IMR-90 (cell line): ENCODE results near the gene FAM81A. TPM values are rescaled to one million over a fixed set of nuclear protein-coding genes. Genes with fewer than 3 reads are reported as not detected.

ENCODE experiments used
- ATAC-seq: fragments of 200-7000 bp; cut with Tn5 transposase; 2 replicates; pipeline ENCODE4 v1.9.1; 2020; ENCODE audit warnings: low read depth, mild to moderate bottlenecking, moderate library complexity
- BruUV-seq: library from RNA; stranded (reverse); fragments of 400-500 nt; replicated peaks from 2 replicates; lab custom pipeline; 2021; lab: Mats Ljungman, UMichigan
- CTCF ChIA-PET: fragments of 300-600 bp; formaldehyde crosslinking; extraction: SDS; loops from one replicate; lab custom pipeline; 2021; ENCODE audit warnings: antibody characterized with exemption; lab: Yijun Ruan, JAX
- POLR2A ChIA-PET: fragments of 300-600 bp; sonication (Branson Sonifier 250); formaldehyde crosslinking; loops from one replicate; lab custom pipeline; 2022; ENCODE audit warnings: antibody characterized with exemption; ENCODE audit not compliant: unreplicated experiment; lab: Charles Lee
- DNase-seq: peaks from one replicate; pipeline ENCODE4 v3.0.0; 2013
- H2AFZ ChIP-seq: replicated peaks from 2 replicates; pipeline ENCODE3; 2013; ENCODE audit warnings: low read length, mild to moderate bottlenecking; ENCODE audit not compliant: poor library complexity
- H2AK5ac ChIP-seq: 2 replicates; pipeline ENCODE4 v1.6.1; 2013; ENCODE audit warnings: low read depth, low read length, inconsistent platforms
- H2AK9ac ChIP-seq: replicated peaks from 2 replicates; pipeline ENCODE3; 2013; ENCODE audit warnings: mild to moderate bottlenecking, low read depth, low read length, moderate library complexity; ENCODE audit not compliant: poor library complexity
- H2BK120ac ChIP-seq: 2 replicates; pipeline ENCODE4 v1.6.1; 2013; ENCODE audit warnings: low read depth, low read length, inconsistent platforms
- H2BK15ac ChIP-seq: 3 replicates; pipeline ENCODE4 v1.6.1; 2013; ENCODE audit warnings: low read depth, low read length, inconsistent platforms
- H2BK20ac ChIP-seq: 2 replicates; pipeline ENCODE4 v1.6.1; 2013; ENCODE audit warnings: low read depth, mild to moderate bottlenecking, inconsistent platforms, low read length, moderate library complexity
- H2BK5ac ChIP-seq: 2 replicates; pipeline ENCODE4 v1.6.1; 2013; ENCODE audit warnings: mild to moderate bottlenecking, low read depth, low read length, inconsistent platforms; ENCODE audit not compliant: poor library complexity, severe bottlenecking
- H3K14ac ChIP-seq: replicated peaks from 2 replicates; pipeline ENCODE4 v1.6.1; 2013; ENCODE audit warnings: low read depth, low read length, inconsistent platforms
- H3K18ac ChIP-seq: 2 replicates; pipeline ENCODE4 v1.6.1; 2013; ENCODE audit warnings: low read depth, low read length, control low read depth
- H3K23ac ChIP-seq: 2 replicates; pipeline ENCODE4 v1.6.1; 2013; ENCODE audit warnings: low read depth, low read length, inconsistent platforms
- H3K27ac ChIP-seq: 2 replicates; pipeline ENCODE4 v1.5.1; 2013; ENCODE audit warnings: mild to moderate bottlenecking, control low read depth, low read length; ENCODE audit not compliant: insufficient read depth
- H3K27me3 ChIP-seq: 2 replicates; pipeline ENCODE4 v1.6.1; 2013; ENCODE audit warnings: low read length; ENCODE audit not compliant: control insufficient read depth, insufficient read depth
- H3K36me3 ChIP-seq: 2 replicates; pipeline ENCODE4 v1.6.1; 2013; ENCODE audit warnings: low read length, mixed read lengths; ENCODE audit not compliant: control insufficient read depth, insufficient read depth
- H3K4ac ChIP-seq: 2 replicates; pipeline ENCODE4 v1.6.1; 2013; ENCODE audit warnings: low read depth, low read length, inconsistent platforms
- H3K4me1 ChIP-seq: 2 replicates; pipeline ENCODE4 v1.6.1; 2013; ENCODE audit warnings: low read length, mixed read lengths; ENCODE audit not compliant: control insufficient read depth, insufficient read depth
- H3K4me2 ChIP-seq: 2 replicates; pipeline ENCODE4 v1.6.1; 2013; ENCODE audit warnings: low read depth, mild to moderate bottlenecking, control low read depth, low read length, moderate library complexity
- H3K4me3 ChIP-seq: 2 replicates; pipeline ENCODE4 v1.5.1; 2013; ENCODE audit warnings: low read depth, mild to moderate bottlenecking, control low read depth, low read length, moderate library complexity; ENCODE audit not compliant: insufficient read depth
- H3K56ac ChIP-seq: 2 replicates; pipeline ENCODE4 v1.6.1; 2013; ENCODE audit warnings: low read length, inconsistent platforms; ENCODE audit not compliant: insufficient read depth; ENCODE audit errors: extremely low read depth
- H3K79me1 ChIP-seq, 2 experiments: 2 replicates each; pipeline ENCODE4 v1.6.1; 2013; ENCODE audit warnings: low read length in 2 of 2, inconsistent platforms in 1 of 2, low read depth in 1 of 2
- H3K9ac ChIP-seq: 2 replicates; pipeline ENCODE4 v1.6.1; 2013; ENCODE audit warnings: low read depth, low read length, control low read depth
- H3K9me1 ChIP-seq: 2 replicates; pipeline ENCODE4 v1.6.1; 2013; ENCODE audit warnings: low read length, inconsistent platforms; ENCODE audit not compliant: insufficient read depth
- H3K9me3 ChIP-seq: 2 replicates; pipeline ENCODE4 v1.6.1; 2013; ENCODE audit warnings: low read length; ENCODE audit not compliant: control insufficient read depth, insufficient read depth
- H4K20me1 ChIP-seq: 2 replicates; pipeline ENCODE4 v1.6.1; 2013; ENCODE audit warnings: low read length, inconsistent platforms; ENCODE audit not compliant: insufficient read depth
- H4K5ac ChIP-seq: 2 replicates; pipeline ENCODE4 v1.6.1; 2013; ENCODE audit warnings: mild to moderate bottlenecking, low read depth, low read length, control low read depth
- H4K8ac ChIP-seq, 2 experiments: 2 replicates each; pipeline ENCODE4 v1.6.1; 2013; ENCODE audit warnings: low read depth in 2 of 2, low read length in 2 of 2, control low read depth in 1 of 2, inconsistent platforms in 1 of 2
- H4K91ac ChIP-seq: 2 replicates; pipeline ENCODE4 v1.6.1; 2013; ENCODE audit warnings: low read depth, low read length, inconsistent platforms; ENCODE audit not compliant: insufficient read depth
- BHLHE40 ChIP-seq: fragments of 150-350 bp; IDR thresholded peaks from 2 replicates; pipeline ENCODE4 v1.6.1; 2016; ENCODE audit warnings: mild to moderate bottlenecking, low read depth, low read length
- CEBPB ChIP-seq: IDR thresholded peaks from 2 replicates; pipeline ENCODE4 v1.6.1; 2012; ENCODE audit warnings: low read depth, low read length, improper control_type of control experiment
- CHD1 ChIP-seq: IDR thresholded peaks from 2 replicates; pipeline ENCODE4 v1.6.1; 2012; ENCODE audit warnings: low read depth, low read length, improper control_type of control experiment
- CTCF ChIP-seq: conservative IDR thresholded peaks from 2 replicates; pipeline ENCODE4 v1.5.1; 2012; ENCODE audit warnings: mild to moderate bottlenecking, low read depth, low read length, improper control_type of control experiment
- ELK1 ChIP-seq: fragments of 150-350 bp; IDR thresholded peaks from 2 replicates; pipeline ENCODE4 v1.6.1; 2016; ENCODE audit warnings: low read depth, mild to moderate bottlenecking, low read length, moderate library complexity, borderline replicate concordance
- FOS ChIP-seq: fragments of 150-350 bp; IDR thresholded peaks from 2 replicates; pipeline ENCODE4 v1.6.1; 2016; ENCODE audit warnings: low read depth, low read length
- MAFK ChIP-seq: IDR thresholded peaks from 2 replicates; pipeline ENCODE4 v1.6.1; 2012; ENCODE audit warnings: low read depth, low read length, improper control_type of control experiment
- MAZ ChIP-seq: IDR thresholded peaks from 2 replicates; pipeline ENCODE4 v1.6.1; 2012; ENCODE audit warnings: low read depth, mild to moderate bottlenecking, low read length, improper control_type of control experiment, moderate library complexity, borderline replicate concordance
- MXI1 ChIP-seq: IDR thresholded peaks from 2 replicates; pipeline ENCODE4 v1.6.1; 2012; ENCODE audit warnings: low read depth, mild to moderate bottlenecking, low read length, moderate library complexity, borderline replicate concordance
- NFE2L2 ChIP-seq: fragments of 150-350 bp; IDR thresholded peaks from 2 replicates; pipeline ENCODE4 v1.6.1; 2016; ENCODE audit warnings: low read depth, mild to moderate bottlenecking, low read length
- POLR2A ChIP-seq: IDR thresholded peaks from 2 replicates; pipeline ENCODE4 v1.6.1; 2012; ENCODE audit warnings: mild to moderate bottlenecking, low read depth, low read length
- RAD21 ChIP-seq: IDR thresholded peaks from 2 replicates; pipeline ENCODE4 v1.6.1; 2012; ENCODE audit warnings: low read length, improper control_type of control experiment
- RCOR1 ChIP-seq: IDR thresholded peaks from 2 replicates; pipeline ENCODE4 v1.6.1; 2012; ENCODE audit warnings: mild to moderate bottlenecking, low read length, improper control_type of control experiment; ENCODE audit not compliant: insufficient replicate concordance
- SMC3 ChIP-seq: fragments of 150-350 bp; IDR thresholded peaks from 2 replicates; pipeline ENCODE4 v1.6.1; 2016; ENCODE audit warnings: low read depth, mild to moderate bottlenecking, antibody characterized with exemption, low read length, moderate library complexity
- USF2 ChIP-seq: fragments of 150-350 bp; IDR thresholded peaks from 2 replicates; pipeline ENCODE4 v1.6.1; 2017; ENCODE audit warnings: mild to moderate bottlenecking, antibody characterized with exemption, low read length, low read depth
- WGBS, 2 experiments: methylation state at CpG; one replicate each; pipeline versions ENCODE4 v1.1.5 to v1.1.7; 2013; ENCODE audit warnings: missing lambda C conversion rate in 2 of 2; ENCODE audit not compliant: insufficient read length in 1 of 2; ENCODE audit errors: extremely low coverage in 2 of 2; 5-methylcytosine and 5-hydroxymethylcytosine counted together
- dilution Hi-C: fragments of 300-500 bp; cut with HindIII; formaldehyde crosslinking; loops from one replicate; pipeline ENCODE4 v1.14.3; 2018; ENCODE audit warnings: low sequenced_read_pairs; ENCODE audit not compliant: unreplicated experiment
- in situ Hi-C: fragments of 300-500 bp; cut with MboI; formaldehyde crosslinking; loops from 3 replicates; pipeline ENCODE4 v1.14.3; 2019; ENCODE audit warnings: low sequenced_read_pairs, inconsistent platforms, mixed read lengths
- intact Hi-C: fragments of 100-400 bp; cut with micrococcal nuclease; formaldehyde crosslinking; loops from 2 replicates; pipeline ENCODE4 v1.10.0; 2022
- polyA plus RNA-seq, 3 experiments: library from polyadenylated mRNA; depleted of rRNA; stranded (reverse); fragments of >200 nt; gene quantifications; 2 replicates each; pipeline ENCODE4 v1.2.3, GENCODE V29; 2012; ENCODE audit warnings: low replicate concordance in 1 of 3
- total RNA-seq: library from RNA; depleted of rRNA; stranded (reverse); fragments of >200 nt; gene quantifications from 2 replicates; pipeline ENCODE4 v1.2.3, GENCODE V29; 2012

The FAM81A gene
- total and polyA plus RNA-seq, 2 of the 4 experiments (the other 2 are of a cell fraction), result not detected

GRCh38 chr15:59545573-59545972 is 107.6 kb downstream of the FAM81A start:
- intact Hi-C loops (no loop called here), in situ Hi-C loops (no loop called here), dilution Hi-C loops (no loop called here)
- CTCF ChIA-PET, result no interaction called here
- Histone ChIP-seq H2AFZ (no peak overlapping the region), H2AK9ac (no peak overlapping the region), H3K4me3 (no peak overlapping the region), H3K9me3 (no peaks in the 10 kb centered on the region), H2BK15ac (no peak overlapping the region), H2BK120ac (no peak overlapping the region), H4K5ac (no peak overlapping the region), H4K91ac (no peak overlapping the region), H2BK20ac (no peak overlapping the region), H3K4ac (no peak overlapping the region), H3K56ac (no peak overlapping the region), H4K8ac (no peak overlapping the region), H3K79me1 (no peaks in the 10 kb centered on the region), H3K4me2 (no peak overlapping the region), H4K20me1 (no peaks in the 10 kb centered on the region), H3K27ac (no peak overlapping the region), H3K18ac (no peak overlapping the region), H3K36me3 (no peaks in the 10 kb centered on the region), H3K4me1 (no peaks in the 10 kb centered on the region), H3K9me1 (no peaks in the 10 kb centered on the region), H2AK5ac (no peak overlapping the region), H3K23ac (no peak overlapping the region), H3K9ac (no peak overlapping the region), H3K14ac (no peak overlapping the region), H3K27me3 (peaks cover 32% of the 10 kb centered on the region), H2BK5ac (no peak overlapping the region)
- POLR2A ChIA-PET, result no interaction called here
- ATAC-seq (no peak), DNase-seq (no peak)
- WGBS, 2 experiments, result 41% methylated on average over 5 of the region's 8 CpGs; no CpG with 5 or more reads in 1 of the 2 experiments
- BruUV-seq, result no TSS peak
- TF ChIP-seq MAZ, result no peak
- no peak for TF ChIP-seq MAFK
- TF ChIP-seq RCOR1, result no peak
- no peak for TF ChIP-seq MXI1
- TF ChIP-seq RAD21, result no peak
- TF ChIP-seq POLR2A, result no peak
- TF ChIP-seq FOS, result no peak
- TF ChIP-seq BHLHE40, result no peak
- no peak for TF ChIP-seq SMC3
- no peak for TF ChIP-seq ELK1
- no peak for TF ChIP-seq CHD1
- TF ChIP-seq CEBPB, result no peak
- no peak for TF ChIP-seq USF2
- no peak for TF ChIP-seq CTCF
- TF ChIP-seq NFE2L2, result no peak
